Body of pancreas (tissue), 4 donors: ENCODE results near the gene MYRIP. TPM values are rescaled to one million over a fixed set of nuclear protein-coding genes. Genes with fewer than 3 reads are reported as not detected.

Experiments
- ATAC-seq: fragments of 150-250 bp; one replicate; pipeline ENCODE4 v1.9.1; 2016
- DNase-seq, 4 donors: peaks; one replicate each; pipeline ENCODE4 v3.0.0-alpha.2; 2019
- H3K27ac ChIP-seq, 4 donors: fragments of 200-600 bp; sonication (generic); 1 replicate in 3 of 4; 2 replicates in 1 of 4; pipeline versions ENCODE4 v1.5.1 to v1.6.1; 2016 to 2019; ENCODE audit warnings: mild to moderate bottlenecking in 1 of 4, mixed read lengths in 1 of 4, moderate library complexity in 1 of 4
- H3K27me3 ChIP-seq, 2 donors: fragments of 200-600 bp; sonication (generic); one replicate each; pipeline ENCODE4 v1.6.0; 2016; ENCODE audit warnings: mild to moderate bottlenecking in 1 of 2
- H3K36me3 ChIP-seq, 2 donors: fragments of 200-600 bp; sonication (generic); replicated peaks in 1 of 2; 2 replicates each; pipeline ENCODE4 v1.5.1; 2016; ENCODE audit warnings: low read depth in 2 of 2; ENCODE audit not compliant: insufficient read depth in 1 of 2
- H3K4me1 ChIP-seq: fragments of 200-600 bp; sonication (generic); one replicate; pipeline ENCODE4 v1.6.0; 2016
- H3K4me3 ChIP-seq, 2 donors: fragments of 200-600 bp; sonication (generic); 1 replicate in 1 of 2; 2 replicates in 1 of 2; pipeline ENCODE4 v1.5.1; 2016 to 2019
- H3K9me3 ChIP-seq, 3 donors: fragments of 200-600 bp; sonication (generic); 1 replicate in 2 of 3; 2 replicates in 1 of 3; pipeline ENCODE4 v1.5.1; 2016
- CTCF ChIP-seq, 7 experiments: fragments of 450-650 bp in 4 of 7; fragments of 200-600 bp in 3 of 7; sonication (generic) in 3 of 7; IDR thresholded peaks; one replicate each; pipeline ENCODE4 v1.5.1; 2016 to 2019; ENCODE audit warnings: antibody characterized with exemption in 7 of 7
- POLR2A ChIP-seq, 3 donors: fragments of 450-650 bp; IDR thresholded peaks; one replicate each; pipeline ENCODE4 v1.6.1; 2016; ENCODE audit warnings: antibody characterized with exemption in 3 of 3, mild to moderate bottlenecking in 2 of 3
- WGBS, 2 donors: methylation state at CpG; one replicate each; pipeline ENCODE4 v1.1.5; 2017; 5-methylcytosine and 5-hydroxymethylcytosine counted together
- intact Hi-C: fragments of 100-400 bp; cut with DNase I; formaldehyde crosslinking; loops from one replicate; pipeline ENCODE4 v1.15.1; 2023
- total RNA-seq, 2 donors: library from RNA; depleted of rRNA; stranded (reverse); fragments of >200 nt; gene quantifications; one replicate each; pipeline ENCODE4 v1.1.0, GENCODE V29; 2016

The MYRIP gene
- total RNA-seq, 2 donors from 2014 or later = 5.2 to 12.5 TPM

- ATAC-seq (no peak), DNase-seq (no peak)
- H3K27ac ChIP-seq = no peak overlapping the region
- H3K36me3 ChIP-seq = no peaks in the 10 kb centered on the region
- H3K9me3 ChIP-seq = no peaks in the 10 kb centered on the region
- 91 to 94% methylated on average over 2 of the region's 2 CpGs for WGBS, 2 donors
- H3K27me3 ChIP-seq = no peaks in the 10 kb centered on the region
- TF ChIP-seq CTCF (IDR thresholded peaks at IDR 0.05) = no peak
- intact Hi-C loops = no loop called here
- H3K4me1 ChIP-seq = no peaks in the 10 kb centered on the region
- no peak overlapping the region for H3K4me3 ChIP-seq
These were observed 398.8 kb downstream of the MYRIP start for GRCh38 chr3:40208251-40208650.

GRCh38 chr3:40211579-40211978, 402.2 kb downstream of the MYRIP start:
- no peak for DNase-seq
- no peaks in the 10 kb centered on the region for H3K36me3 ChIP-seq
- no peak overlapping the region for H3K27ac ChIP-seq
- intact Hi-C loops = no loop called here
- no peak for ATAC-seq
- no peak overlapping the region for H3K4me3 ChIP-seq
- H3K4me1 ChIP-seq = no peaks in the 10 kb centered on the region
- H3K9me3 ChIP-seq = no peaks in the 10 kb centered on the region
- WGBS, 2 donors = 86 to 92% methylated on average over 4 of the region's 4 CpGs
- no peak for TF ChIP-seq CTCF (IDR thresholded peaks at IDR 0.05)
- no peak for TF ChIP-seq POLR2A (IDR thresholded peaks at IDR 0.05)
- no peaks in the 10 kb centered on the region for H3K27me3 ChIP-seq

- no peak overlapping the region for H3K27ac ChIP-seq
- no peaks in the 10 kb centered on the region for H3K4me1 ChIP-seq
- no peaks in the 10 kb centered on the region for H3K9me3 ChIP-seq
- no peak for DNase-seq
- intact Hi-C loops = no loop called here
- TF ChIP-seq POLR2A (IDR thresholded peaks at IDR 0.05) (no peak), CTCF (IDR thresholded peaks at IDR 0.05) (no peak)
- no peaks in the 10 kb centered on the region for H3K27me3 ChIP-seq
- H3K36me3 ChIP-seq = no peaks in the 10 kb centered on the region
- 74 to 82% methylated on average over 3 to 5 of the region's 5 CpGs for WGBS, 2 donors
- no peak overlapping the region for H3K4me3 ChIP-seq
- ATAC-seq = no peak
These were observed 404.1 kb downstream of the MYRIP start for GRCh38 chr3:40213556-40213955.

GRCh38 chr3:40215015-40215414, 405.6 kb downstream of the MYRIP start:
- Histone ChIP-seq H3K27ac (no peak overlapping the region), H3K9me3 (no peaks in the 10 kb centered on the region), H3K4me3 (no peak overlapping the region), H3K27me3 (no peaks in the 10 kb centered on the region), H3K4me1 (no peaks in the 10 kb centered on the region), H3K36me3 (no peaks in the 10 kb centered on the region)
- intact Hi-C loops = no loop called here
- no peak for ATAC-seq
- no peak for TF ChIP-seq CTCF (IDR thresholded peaks at IDR 0.05)
- TF ChIP-seq POLR2A (IDR thresholded peaks at IDR 0.05) = no peak
- DNase-seq = no peak

GRCh38 chr3:40216471-40216870, 407.1 kb downstream of the MYRIP start:
- no peak for ATAC-seq
- H3K27ac ChIP-seq = no peak overlapping the region
- TF ChIP-seq CTCF (IDR thresholded peaks at IDR 0.05) (no peak), POLR2A (IDR thresholded peaks at IDR 0.05) (no peak)
- no peaks in the 10 kb centered on the region for H3K27me3 ChIP-seq
- DNase-seq = no peak
- intact Hi-C loops = no loop called here
- H3K36me3 ChIP-seq = no peaks in the 10 kb centered on the region
- H3K4me3 ChIP-seq = no peak overlapping the region
- no peaks in the 10 kb centered on the region for H3K9me3 ChIP-seq
- no peaks in the 10 kb centered on the region for H3K4me1 ChIP-seq
- 78 to 93% methylated on average over 2 of the region's 2 CpGs for WGBS, 2 donors
